ENCODE measurements around the gene EGFR. TPM values are rescaled to one million over a fixed set of nuclear protein-coding genes. Genes with fewer than 3 reads are reported as not detected.

EGFR gene
- total RNA-seq, 2 donors from 2014 or later: 42.5 to 44.2 TPM

- no peaks in the 10 kb centered on the region for H3K9me3 ChIP-seq
- peak; percentile 45 for ATAC-seq
- DNase-seq: peak; percentile 45 to 72 (median 54)
Observed at GRCh38 chr7:55250313-55250712, 231.5 kb downstream of the EGFR start.

GRCh38 chr7:55251313-55251712, 232.5 kb downstream of the EGFR start:
- H3K4me3 ChIP-seq: no peak overlapping the region
- TF ChIP-seq POLR2A (IDR thresholded peaks at IDR 0.05) (no peak), CTCF (IDR thresholded peaks at IDR 0.05) (no peak)
- no peaks in the 10 kb centered on the region for H3K9me3 ChIP-seq
- intact Hi-C loops (cut with DNase I): no loop called here
- WGBS, 2 donors: 83 to 86% methylated on average over 2 to 3 of the region's 3 CpGs
- H3K4me1 ChIP-seq: peaks cover 21% of the 10 kb centered on the region
- ATAC-seq (no peak), DNase-seq (no peak)
- H3K36me3 ChIP-seq (replicated peaks in 1 of 2; ENCODE audit: insufficient read depth in 1 of 2, low read depth in 2 of 2): no peaks in the 10 kb centered on the region
- H3K27me3 ChIP-seq: no peaks in the 10 kb centered on the region
- no peak overlapping the region for H3K27ac ChIP-seq

More at GRCh38 chr7:55250313-55250712, 231.5 kb downstream of the EGFR start:
- no peaks in the 10 kb centered on the region for H3K27me3 ChIP-seq
- H3K27ac ChIP-seq: no peak overlapping the region
- H3K4me3 ChIP-seq: no peak overlapping the region
- H3K4me1 ChIP-seq: peaks cover 12% of the 10 kb centered on the region
- peak; percentile 20 to 65 (median 57) for TF ChIP-seq CTCF (IDR thresholded peaks at IDR 0.05)
- TF ChIP-seq POLR2A (IDR thresholded peaks at IDR 0.05): no peak
- 17 to 28% methylated on average over 7 of the region's 7 CpGs for WGBS, 2 donors
- intact Hi-C loops (cut with DNase I): no loop called here
- H3K36me3 ChIP-seq (replicated peaks in 1 of 2; ENCODE audit: insufficient read depth in 1 of 2, low read depth in 2 of 2): no peaks in the 10 kb centered on the region

GRCh38 chr7:55251911-55252310, 233.1 kb downstream of the EGFR start:
- WGBS, 2 donors: 70 to 75% methylated on average over 7 of the region's 7 CpGs
- intact Hi-C loops (cut with DNase I): no loop called here
- no peak overlapping the region for H3K27ac ChIP-seq

GRCh38 chr7:55252386-55252785, 233.6 kb downstream of the EGFR start:
- Histone ChIP-seq H3K4me3 (no peak overlapping the region), H3K27me3 (no peaks in the 10 kb centered on the region), H3K36me3 (replicated peaks in 1 of 2; ENCODE audit: insufficient read depth in 1 of 2, low read depth in 2 of 2) (no peaks in the 10 kb centered on the region), H3K9me3 (no peaks in the 10 kb centered on the region), H3K27ac (no peak overlapping the region), H3K4me1 (peaks cover 21% of the 10 kb centered on the region)
- DNase-seq (no peak), ATAC-seq (no peak)
- intact Hi-C loops (cut with DNase I): no loop called here
- TF ChIP-seq POLR2A (IDR thresholded peaks at IDR 0.05): no peak

More at GRCh38 chr7:55251911-55252310, 233.1 kb downstream of the EGFR start:
- Histone ChIP-seq H3K9me3 (no peaks in the 10 kb centered on the region), H3K36me3 (replicated peaks in 1 of 2; ENCODE audit: insufficient read depth in 1 of 2, low read depth in 2 of 2) (no peaks in the 10 kb centered on the region), H3K4me3 (no peak overlapping the region), H3K4me1 (peaks cover 21% of the 10 kb centered on the region), H3K27me3 (no peaks in the 10 kb centered on the region)
- no peak for ATAC-seq
- TF ChIP-seq CTCF (IDR thresholded peaks at IDR 0.05): no peak
- TF ChIP-seq POLR2A (IDR thresholded peaks at IDR 0.05): no peak
- DNase-seq: no peak

- ATAC-seq: no peak
- H3K4me1 ChIP-seq: peaks cover 21% of the 10 kb centered on the region
- intact Hi-C loops (cut with DNase I): no loop called here
- H3K27me3 ChIP-seq: no peaks in the 10 kb centered on the region
- no peak overlapping the region for H3K4me3 ChIP-seq
- 76% methylated on average over 3 of the region's 3 CpGs for WGBS, 2 donors
- no peak overlapping the region for H3K27ac ChIP-seq
- no peak for TF ChIP-seq POLR2A (IDR thresholded peaks at IDR 0.05)
- TF ChIP-seq CTCF (IDR thresholded peaks at IDR 0.05): no peak
- no peak for DNase-seq
- no peaks in the 10 kb centered on the region for H3K9me3 ChIP-seq
- no peaks in the 10 kb centered on the region for H3K36me3 ChIP-seq (replicated peaks in 1 of 2; ENCODE audit: insufficient read depth in 1 of 2, low read depth in 2 of 2)
Observed at GRCh38 chr7:55253188-55253587, 234.4 kb downstream of the EGFR start.
